SJCRH30 (cell line): ENCODE data around the gene MVD. TPM values are rescaled to one million over a fixed set of nuclear protein-coding genes. Genes with fewer than 3 reads are reported as not detected.
"Not testable (repeated sequence)": the region's sequence is repeated elsewhere in the genome, so short reads cannot be mapped to it uniquely, and the experiment has no call there.

Experiments
- DNase-seq, 2 experiments: peaks; one replicate each; pipeline ENCODE4 v3.0.0-alpha.2; 2015 to 2020
- H3K27ac ChIP-seq: fragments of 250-450 bp; sonication (Bioruptor Pico); 2 replicates; pipeline ENCODE4 v1.5.1; 2020; ENCODE audit warnings: mild to moderate bottlenecking, moderate library complexity
- H3K27me3 ChIP-seq: fragments of 250-450 bp; sonication (Bioruptor Pico); 2 replicates; pipeline ENCODE4 v1.5.1; 2020; ENCODE audit warnings: mild to moderate bottlenecking, moderate library complexity
- H3K36me3 ChIP-seq: fragments of 250-450 bp; sonication (Bioruptor Pico); 2 replicates; pipeline ENCODE4 v1.5.1; 2020; ENCODE audit warnings: mild to moderate bottlenecking, moderate library complexity
- H3K4me1 ChIP-seq: fragments of 250-450 bp; sonication (Bioruptor Pico); 2 replicates; pipeline ENCODE4 v1.5.1; 2020; ENCODE audit warnings: mild to moderate bottlenecking, moderate library complexity
- H3K4me3 ChIP-seq: fragments of 250-450 bp; sonication (Bioruptor Pico); 2 replicates; pipeline ENCODE4 v1.5.1; 2020; ENCODE audit warnings: mild to moderate bottlenecking, moderate library complexity
- H3K9me3 ChIP-seq: fragments of 250-450 bp; sonication (Bioruptor Pico); replicated peaks from 2 replicates; pipeline ENCODE4 v1.5.1; 2020; ENCODE audit warnings: mild to moderate bottlenecking, moderate library complexity
- total RNA-seq: library from RNA; depleted of rRNA; stranded (reverse); fragments of >200 nt; shearing (Covaris generic); gene quantifications from 2 replicates; pipeline ENCODE4 v1.2.3, GENCODE V29; 2014

MVD gene
- total RNA-seq, 1 experiment from 2014 or later = 21.0 TPM

- no peaks in the 10 kb centered on the region for H3K36me3 ChIP-seq
- H3K9me3 ChIP-seq = no peaks in the 10 kb centered on the region
- no peak overlapping the region for H3K27ac ChIP-seq
- no peak overlapping the region for H3K4me3 ChIP-seq
- no peaks in the 10 kb centered on the region for H3K27me3 ChIP-seq
- DNase-seq = peak; percentile 19 to 30
- no peaks in the 10 kb centered on the region; the same call in 1 of the 2 replicates for H3K4me1 ChIP-seq
Measured at GRCh38 chr16:88614818-88615580, 47.9 kb downstream of the MVD start.

GRCh38 chr16:88613911-88614817 is 48.7 kb downstream of the MVD start:
- DNase-seq = no peak
- no peaks in the 10 kb centered on the region for H3K27me3 ChIP-seq
- H3K36me3 ChIP-seq = no peaks in the 10 kb centered on the region; the same call in 1 of the 2 replicates
- H3K4me1 ChIP-seq = no peaks in the 10 kb centered on the region; the same call in 1 of the 2 replicates
- H3K9me3 ChIP-seq = no peaks in the 10 kb centered on the region
- no peak overlapping the region for H3K4me3 ChIP-seq
- H3K27ac ChIP-seq = no peak overlapping the region

- Histone ChIP-seq H3K9me3 (no peaks in the 10 kb centered on the region), H3K27ac (no peak overlapping the region), H3K36me3 (no peaks in the 10 kb centered on the region; the same call in 1 of the 2 replicates), H3K27me3 (no peaks in the 10 kb centered on the region), H3K4me1 (no peaks in the 10 kb centered on the region; the same call in 1 of the 2 replicates), H3K4me3 (no peak overlapping the region)
- no peak for DNase-seq
Measured at GRCh38 chr16:88613293-88613692, 49.6 kb downstream of the MVD start.

- Histone ChIP-seq H3K27me3 (no peaks in the 10 kb centered on the region), H3K27ac (no peak overlapping the region), H3K9me3 (no peaks in the 10 kb centered on the region), H3K36me3 (no peaks in the 10 kb centered on the region; the same call in 1 of the 2 replicates), H3K4me3 (no peak overlapping the region), H3K4me1 (no peaks in the 10 kb centered on the region; the same call in 1 of the 2 replicates)
- DNase-seq = no peak
Measured at GRCh38 chr16:88610909-88611812, 51.7 kb downstream of the MVD start.

- Histone ChIP-seq H3K4me1 (no peaks in the 10 kb centered on the region; the same call in 1 of the 2 replicates), H3K27me3 (no peaks in the 10 kb centered on the region), H3K4me3 (no peak overlapping the region), H3K36me3 (no peaks in the 10 kb centered on the region; the same call in 1 of the 2 replicates), H3K9me3 (no peaks in the 10 kb centered on the region), H3K27ac (no peak overlapping the region)
- DNase-seq = no peak
Measured at GRCh38 chr16:88610080-88610479, 52.8 kb downstream of the MVD start.

GRCh38 chr16:88609426-88609825 is 53.5 kb downstream of the MVD start:
- not testable (repeated sequence) for H3K9me3 ChIP-seq, H3K4me1 ChIP-seq, H3K36me3 ChIP-seq

GRCh38 chr16:88608076-88608475 is 54.8 kb downstream of the MVD start:
- H3K36me3 ChIP-seq = no peaks in the 10 kb centered on the region; the same call in 1 of the 2 replicates

More at GRCh38 chr16:88609426-88609825, 53.5 kb downstream of the MVD start:
- H3K27me3 ChIP-seq, H3K4me3 ChIP-seq, DNase-seq, H3K27ac ChIP-seq: not testable (repeated sequence)

GRCh38 chr16:88606148-88606757 is 56.6 kb downstream of the MVD start:
- H3K9me3 ChIP-seq = no peaks in the 10 kb centered on the region
- no peaks in the 10 kb centered on the region; the same call in 1 of the 2 replicates for H3K36me3 ChIP-seq
- DNase-seq = no peak
- H3K4me1 ChIP-seq = no peaks in the 10 kb centered on the region
- no peaks in the 10 kb centered on the region for H3K27me3 ChIP-seq
- no peak overlapping the region for H3K27ac ChIP-seq
- no peak overlapping the region for H3K4me3 ChIP-seq

More at GRCh38 chr16:88608076-88608475, 54.8 kb downstream of the MVD start:
- no peak for DNase-seq
- Histone ChIP-seq H3K9me3 (no peaks in the 10 kb centered on the region), H3K4me1 (no peaks in the 10 kb centered on the region), H3K27ac (no peak overlapping the region), H3K27me3 (no peaks in the 10 kb centered on the region), H3K4me3 (no peak overlapping the region)

GRCh38 chr16:88605186-88606147 is 57.4 kb downstream of the MVD start:
- Histone ChIP-seq H3K27ac (no peak overlapping the region), H3K27me3 (no peaks in the 10 kb centered on the region), H3K9me3 (no peaks in the 10 kb centered on the region), H3K4me1 (no peaks in the 10 kb centered on the region), H3K4me3 (no peak overlapping the region), H3K36me3 (no peaks in the 10 kb centered on the region; the same call in 1 of the 2 replicates)
- no peak for DNase-seq

- H3K27ac ChIP-seq = no peak overlapping the region
- H3K27me3 ChIP-seq = no peaks in the 10 kb centered on the region
- DNase-seq = no peak
- no peaks in the 10 kb centered on the region for H3K9me3 ChIP-seq
- H3K4me1 ChIP-seq = peaks cover 13% of the 10 kb centered on the region
- no peak overlapping the region for H3K4me3 ChIP-seq
- peaks cover 6% of the 10 kb centered on the region; the same call in 1 of the 2 replicates for H3K36me3 ChIP-seq
Measured at GRCh38 chr16:88602091-88602490, 60.8 kb downstream of the MVD start.
